ENCODE measurements around the gene PRRC2A.

PRRC2A gene

DNA sequence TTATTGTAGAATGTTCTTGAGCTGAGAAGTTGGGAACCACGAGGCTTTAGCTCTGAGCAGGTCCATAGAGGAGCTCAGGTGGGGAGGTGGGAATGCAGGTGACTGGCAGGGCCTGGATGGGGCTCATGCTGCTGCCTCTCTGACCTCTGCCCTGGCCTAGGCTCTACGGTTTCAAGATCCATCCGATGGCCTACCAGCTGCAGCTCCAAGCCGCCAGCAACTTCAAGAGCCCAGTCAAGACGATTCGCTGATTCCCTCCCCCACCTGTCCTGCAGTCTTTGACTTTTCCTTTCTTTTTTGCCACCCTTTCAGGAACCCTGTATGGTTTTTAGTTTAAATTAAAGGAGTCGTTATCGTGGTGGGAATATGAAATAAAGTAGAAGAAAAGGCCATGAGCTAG lies 49.2 kb downstream of the PRRC2A start, which contains the start of gene LY6G5B:
LY6G5B (plus strand) TSS at position 301 of the 400 bp plus-strand sequence. CDS start 975 bp downstream, outside the sequence.
- H3K4me1 Mint-ChIP-seq (ENCODE audit: low read depth), result peaks cover 27% of the 10 kb centered on the region
- H3K27me3 Mint-ChIP-seq (ENCODE audit: low read depth), result no peaks in the 10 kb centered on the region
- H3K27ac Mint-ChIP-seq, result no peak within 1 kb of the TSS
- no peaks in the 10 kb centered on the region for H3K9me3 Mint-ChIP-seq
- peaks cover 70% of the 10 kb centered on the region for H3K36me3 Mint-ChIP-seq (ENCODE audit: low read depth)
- DNase-seq (ENCODE audit: low spot score), result no peak
- H3K4me3 Mint-ChIP-seq, result no peak within 1 kb of the TSS

DNA sequence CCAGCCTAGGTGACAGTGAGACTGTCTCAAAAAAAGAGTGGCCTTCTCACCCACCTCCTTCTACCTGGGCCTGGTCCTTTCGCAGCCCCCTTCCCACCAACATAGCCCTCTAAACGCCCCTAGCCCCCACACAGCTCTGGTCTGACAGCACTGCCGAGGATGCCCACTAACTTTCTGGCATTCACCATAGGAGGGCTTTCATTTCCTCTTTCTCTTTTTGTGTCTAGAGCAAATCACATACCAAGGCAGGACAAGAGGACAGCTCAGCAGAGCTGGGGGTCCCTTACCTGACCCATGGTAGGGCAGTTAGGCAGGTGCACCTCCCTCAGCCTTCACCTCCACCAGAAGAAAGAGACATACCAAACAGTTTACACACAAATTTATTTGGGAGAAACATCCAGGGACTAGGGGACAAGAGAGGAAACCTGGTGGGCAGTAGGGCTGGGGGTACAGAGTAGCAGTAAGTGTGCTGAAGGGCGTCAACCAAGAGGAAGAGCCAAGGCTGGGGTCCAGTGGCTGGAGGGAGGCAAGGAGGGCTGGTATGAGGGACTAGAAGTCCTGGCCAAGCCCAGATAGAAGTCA lies 55.9 kb downstream of the PRRC2A start:
- Mint-ChIP-seq H3K27me3 (ENCODE audit: low read depth) (no peaks in the 10 kb centered on the region), H3K27ac (no peak overlapping the region), H3K4me3 (no peak overlapping the region), H3K4me1 (ENCODE audit: low read depth) (peaks cover 20% of the 10 kb centered on the region), H3K36me3 (ENCODE audit: low read depth) (peaks cover 17% of the 10 kb centered on the region), H3K9me3 (no peaks in the 10 kb centered on the region)
- no peak for DNase-seq (ENCODE audit: low spot score)

DNA sequence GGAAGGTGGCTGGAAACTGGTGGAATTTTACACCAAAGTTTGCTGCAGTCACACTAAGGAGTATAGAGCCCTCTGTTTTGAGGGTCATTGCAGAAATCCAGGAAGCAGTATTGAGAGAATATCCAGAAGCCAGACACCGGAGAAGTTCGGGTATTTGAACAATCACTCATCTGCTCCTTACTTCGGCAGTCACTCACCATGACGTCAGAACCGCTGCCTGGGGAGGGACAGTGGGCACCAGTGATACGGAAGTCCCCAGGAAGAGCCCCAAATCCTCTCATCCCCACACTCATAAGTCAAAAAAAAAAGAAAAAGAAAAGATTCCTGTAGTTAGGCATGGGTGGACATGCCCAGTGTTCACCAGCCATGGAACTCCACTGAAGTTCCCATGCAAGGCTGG lies 56.4 kb downstream of the PRRC2A start:
- Mint-ChIP-seq H3K4me3 (no peak overlapping the region), H3K27me3 (ENCODE audit: low read depth) (no peaks in the 10 kb centered on the region), H3K36me3 (ENCODE audit: low read depth) (peaks cover 14% of the 10 kb centered on the region), H3K9me3 (no peaks in the 10 kb centered on the region), H3K4me1 (ENCODE audit: low read depth) (peaks cover 22% of the 10 kb centered on the region), H3K27ac (no peak overlapping the region)
- no peak for DNase-seq (ENCODE audit: low spot score)

DNA sequence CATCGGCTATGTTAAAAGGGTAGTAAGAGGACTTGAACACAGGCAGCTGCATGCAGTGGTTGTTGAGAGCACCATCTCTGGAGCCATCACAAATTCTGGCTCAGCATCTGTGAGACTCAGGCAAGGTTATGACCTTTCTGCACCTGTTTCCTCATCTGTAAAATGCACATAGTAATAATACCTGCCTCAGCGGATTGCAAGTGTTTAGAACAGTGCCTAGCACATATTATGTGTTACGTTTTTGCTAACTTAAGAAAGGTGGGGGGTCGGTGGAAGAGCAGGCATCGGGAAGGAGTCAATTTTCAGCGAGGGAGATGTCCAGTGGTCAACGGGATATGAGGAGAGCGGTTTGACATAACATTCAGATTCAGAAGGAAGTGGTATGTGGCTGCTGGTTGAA lies 57.4 kb downstream of the PRRC2A start:
- no peak overlapping the region for H3K4me3 Mint-ChIP-seq
- H3K36me3 Mint-ChIP-seq (ENCODE audit: low read depth), result peaks cover 6% of the 10 kb centered on the region
- no peak for DNase-seq (ENCODE audit: low spot score)
- H3K4me1 Mint-ChIP-seq (ENCODE audit: low read depth), result peaks cover 22% of the 10 kb centered on the region
- no peaks in the 10 kb centered on the region for H3K27me3 Mint-ChIP-seq (ENCODE audit: low read depth)
- H3K27ac Mint-ChIP-seq, result no peak overlapping the region
- H3K9me3 Mint-ChIP-seq, result no peaks in the 10 kb centered on the region

DNA sequence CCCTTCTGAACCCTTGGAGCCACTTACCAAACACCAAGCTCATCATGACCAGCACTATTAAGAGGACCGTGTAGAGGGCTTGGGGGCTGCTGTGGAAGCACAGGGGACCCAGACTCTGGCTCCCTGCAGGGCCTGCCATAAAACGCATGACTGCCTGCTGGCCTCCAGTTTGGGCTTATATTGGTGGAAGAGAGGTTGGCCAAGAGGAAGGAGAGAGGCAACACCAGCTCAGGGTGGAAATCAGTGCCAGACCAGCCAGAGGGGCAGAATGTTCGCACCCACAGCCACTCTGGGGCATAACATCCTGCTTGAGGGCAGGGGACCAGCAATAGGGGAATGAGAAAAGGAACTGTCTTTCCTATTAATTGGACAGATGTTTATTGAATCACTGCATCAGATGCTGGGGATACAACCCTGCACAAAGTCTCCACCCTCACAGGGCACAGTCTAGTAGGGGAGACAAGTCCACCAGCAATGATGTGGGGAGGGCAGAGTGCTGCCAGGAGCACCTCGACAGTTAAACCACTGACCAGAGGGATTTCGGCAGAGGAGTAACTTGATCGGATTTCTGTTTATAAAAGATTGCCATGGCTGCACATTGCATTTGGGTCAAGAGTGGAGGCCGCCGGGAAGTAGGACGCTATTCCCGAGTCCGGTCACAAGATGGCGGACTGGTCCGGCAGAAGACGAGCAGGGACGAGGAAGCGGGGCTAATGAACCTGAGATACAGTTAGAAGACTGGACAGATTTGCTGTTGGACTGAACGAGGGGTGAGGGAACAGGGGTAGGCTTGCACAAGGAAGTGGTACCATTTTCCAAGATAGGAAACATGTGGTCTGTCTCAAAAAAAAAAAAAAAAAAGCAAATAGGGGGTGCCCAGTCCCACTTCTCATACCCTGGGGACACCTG lies 60.0 kb downstream of the PRRC2A start, which contains the start of gene LY6G5C:
LY6G5C (minus strand) TSS at position 842 of the 909 bp plus-strand sequence; CDS start at position 148, 694 bp downstream.
- H3K4me3 Mint-ChIP-seq, result peak within 1 kb of the TSS; percentile 74
- peak; percentile 50 for DNase-seq (ENCODE audit: low spot score)

DNA sequence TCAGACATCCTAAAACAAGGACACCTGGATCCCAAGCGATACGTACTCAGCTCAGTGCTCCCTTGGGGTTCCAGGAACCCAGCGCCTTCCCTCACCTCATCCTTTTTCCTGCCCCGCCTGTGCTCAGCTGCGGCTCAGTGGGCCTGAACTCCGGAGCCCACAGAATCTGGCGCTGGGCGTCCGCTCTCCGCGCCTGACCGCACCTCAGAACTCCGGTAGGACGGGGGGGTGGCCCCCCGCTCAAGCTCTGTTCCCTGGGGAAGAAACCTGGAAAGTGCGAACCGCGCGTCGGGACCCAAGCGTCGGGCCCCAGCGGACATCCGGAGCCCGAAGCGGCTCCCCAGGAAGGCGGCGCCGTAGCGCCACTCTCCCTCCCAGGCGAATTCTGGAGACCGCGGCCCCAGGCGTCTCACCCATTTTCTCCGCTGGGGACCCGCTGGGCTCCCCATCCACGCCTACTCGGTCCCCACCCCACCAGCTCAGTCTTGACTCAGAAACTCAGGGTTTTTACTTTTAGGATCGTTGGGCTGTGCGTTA lies 60.7 kb downstream of the PRRC2A start:
- Mint-ChIP-seq H3K4me3 (peak overlapping the region; percentile 74), H3K27ac (peak overlapping the region; percentile 34), H3K27me3 (ENCODE audit: low read depth) (no peaks in the 10 kb centered on the region), H3K36me3 (ENCODE audit: low read depth) (peaks cover 9% of the 10 kb centered on the region), H3K4me1 (ENCODE audit: low read depth) (peaks cover 22% of the 10 kb centered on the region), H3K9me3 (no peaks in the 10 kb centered on the region)
- DNase-seq (ENCODE audit: low spot score), result peak; percentile 36

More for the DNA sequence above, 60.0 kb downstream of the PRRC2A start, which contains the start of gene LY6G5C:
- Mint-ChIP-seq H3K27ac (peak within 1 kb of the TSS; percentile 73), H3K36me3 (ENCODE audit: low read depth) (peaks cover 4% of the 10 kb centered on the region), H3K9me3 (no peaks in the 10 kb centered on the region), H3K27me3 (ENCODE audit: low read depth) (no peaks in the 10 kb centered on the region), H3K4me1 (ENCODE audit: low read depth) (peaks cover 22% of the 10 kb centered on the region)

DNA sequence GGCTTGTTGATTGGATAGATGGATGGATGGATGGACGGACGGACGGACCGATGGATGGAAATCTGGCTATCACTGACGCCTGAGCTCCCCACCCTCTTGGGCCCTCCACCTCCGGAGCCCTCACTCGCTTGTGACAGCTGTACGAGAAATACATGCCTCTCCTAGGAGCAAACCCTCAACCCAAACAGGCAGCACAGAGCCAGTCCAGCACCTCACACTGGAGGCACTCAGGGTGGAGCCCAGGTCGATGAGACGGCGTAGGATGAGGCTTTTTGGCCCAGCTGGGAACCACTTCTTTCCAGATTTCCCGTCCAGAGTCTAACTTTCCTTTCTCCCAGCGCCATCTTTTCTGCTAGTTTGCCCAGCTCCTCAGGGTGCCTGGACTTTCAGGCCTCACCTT lies 63.1 kb downstream of the PRRC2A start:
- no peaks in the 10 kb centered on the region for H3K27me3 Mint-ChIP-seq (ENCODE audit: low read depth)
- peaks cover 17% of the 10 kb centered on the region for H3K4me1 Mint-ChIP-seq (ENCODE audit: low read depth)
- no peak overlapping the region for H3K27ac Mint-ChIP-seq
- peaks cover 21% of the 10 kb centered on the region for H3K36me3 Mint-ChIP-seq (ENCODE audit: low read depth)
- no peak for DNase-seq (ENCODE audit: low spot score)
- no peaks in the 10 kb centered on the region for H3K9me3 Mint-ChIP-seq
- no peak overlapping the region for H3K4me3 Mint-ChIP-seq

DNA sequence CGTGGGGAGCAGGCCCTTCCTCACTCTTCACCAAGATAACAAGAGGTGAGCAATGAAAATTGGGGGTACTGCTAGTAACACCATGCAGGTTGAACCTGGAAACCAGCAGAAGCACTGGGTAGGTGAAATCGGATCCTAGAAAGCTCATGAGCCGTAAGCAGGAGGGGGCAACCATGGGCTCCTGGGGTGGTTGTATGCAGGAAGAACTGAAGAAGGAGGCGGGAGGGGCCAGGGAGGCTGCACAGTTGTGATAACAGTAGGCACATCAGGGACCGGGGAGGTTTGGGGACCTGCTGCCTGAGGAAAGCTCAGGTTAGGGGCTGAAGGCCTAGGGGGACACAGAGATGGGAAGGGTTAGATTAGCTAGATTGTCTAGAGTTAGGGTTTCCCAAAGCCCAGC lies 66.0 kb downstream of the PRRC2A start:
- no peak for DNase-seq (ENCODE audit: low spot score)
- H3K27me3 Mint-ChIP-seq (ENCODE audit: low read depth), result no peaks in the 10 kb centered on the region
- H3K27ac Mint-ChIP-seq, result no peak overlapping the region
- no peaks in the 10 kb centered on the region for H3K9me3 Mint-ChIP-seq
- no peak overlapping the region for H3K4me3 Mint-ChIP-seq
- peaks cover 38% of the 10 kb centered on the region for H3K36me3 Mint-ChIP-seq (ENCODE audit: low read depth)
- H3K4me1 Mint-ChIP-seq (ENCODE audit: low read depth), result peaks cover 2% of the 10 kb centered on the region

DNA sequence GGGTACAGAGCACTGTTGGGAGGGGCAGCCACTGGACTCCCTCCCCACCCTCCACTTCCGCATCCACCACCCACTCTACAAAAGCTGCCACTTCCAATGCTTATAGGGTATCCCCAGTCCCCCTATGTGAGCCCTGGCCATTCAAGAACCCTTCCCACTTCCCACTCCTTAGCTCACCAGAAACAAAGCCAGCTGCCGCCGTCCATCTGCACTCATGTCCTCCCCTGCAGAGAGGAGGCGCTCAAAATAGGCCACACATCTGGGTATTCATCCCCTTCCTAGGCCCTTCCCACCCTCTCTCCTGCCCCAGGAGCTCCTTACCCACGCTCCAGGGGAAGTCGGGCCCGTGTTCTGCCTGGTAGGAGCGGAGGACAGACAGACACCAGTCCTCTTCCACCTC lies 66.8 kb downstream of the PRRC2A start:
- Mint-ChIP-seq H3K36me3 (ENCODE audit: low read depth) (peaks cover 39% of the 10 kb centered on the region), H3K27ac (no peak overlapping the region)

More for the DNA sequence above, 66.8 kb downstream of the PRRC2A start:
- Mint-ChIP-seq H3K4me1 (ENCODE audit: low read depth) (no peaks in the 10 kb centered on the region), H3K9me3 (no peaks in the 10 kb centered on the region), H3K4me3 (no peak overlapping the region), H3K27me3 (ENCODE audit: low read depth) (no peaks in the 10 kb centered on the region)
- DNase-seq (ENCODE audit: low spot score), result no peak

Measured in T-helper 2 cell treated with Interferon-gamma antibody and Interleukin-4, amounts not matched to agents 5 μg/mL and 100 μg/mL, for 36 hours (primary cell).